H9 (cell line): ENCODE measurements around the gene PNMT. TPM values are rescaled to one million over a fixed set of nuclear protein-coding genes. Genes with fewer than 3 reads are reported as not detected.

ENCODE experiments used
- DNase-seq: peaks from one replicate; pipeline ENCODE4 v3.0.0-alpha.2; 2017
- H2AFZ ChIP-seq: one replicate; pipeline ENCODE4 v1.6.1; 2013; ENCODE audit warnings: mild to moderate bottlenecking, low read length, control low read depth, moderate library complexity
- H2AK5ac ChIP-seq: 2 replicates; pipeline ENCODE4 v1.6.1; 2013; ENCODE audit warnings: low read length, control low read depth, mixed read lengths; ENCODE audit not compliant: insufficient read length
- H2BK120ac ChIP-seq: one replicate; pipeline ENCODE4 v1.6.1; 2013; ENCODE audit warnings: low read depth, mild to moderate bottlenecking, low read length, control low read depth, inconsistent platforms; ENCODE audit not compliant: poor library complexity, severe bottlenecking
- H2BK12ac ChIP-seq: 2 replicates; pipeline ENCODE4 v1.6.1; 2013; ENCODE audit warnings: low read length, control low read depth, mixed read lengths, low read depth; ENCODE audit not compliant: insufficient read length
- H2BK15ac ChIP-seq: 2 replicates; pipeline ENCODE4 v1.6.1; 2013; ENCODE audit warnings: low read depth, low read length, control low read depth
- H2BK20ac ChIP-seq: one replicate; pipeline ENCODE4 v1.6.1; 2013; ENCODE audit warnings: low read depth, mild to moderate bottlenecking, low read length, control low read depth, inconsistent platforms; ENCODE audit not compliant: poor library complexity, severe bottlenecking
- H2BK5ac ChIP-seq: 2 replicates; pipeline ENCODE4 v1.6.1; 2013; ENCODE audit warnings: low read length, control low read depth, mixed read lengths; ENCODE audit not compliant: insufficient read length
- H3K14ac ChIP-seq: 2 replicates; pipeline ENCODE4 v1.6.1; 2013; ENCODE audit warnings: low read length, control low read depth; ENCODE audit not compliant: insufficient read depth
- H3K18ac ChIP-seq: 2 replicates; pipeline ENCODE4 v1.6.1; 2013; ENCODE audit warnings: low read depth, mild to moderate bottlenecking, mixed read lengths, low read length, control low read depth; ENCODE audit not compliant: insufficient read length
- H3K23ac ChIP-seq: 2 replicates; pipeline ENCODE4 v1.6.1; 2013; ENCODE audit warnings: low read length, control low read depth, mixed read lengths, low read depth; ENCODE audit not compliant: insufficient read length
- H3K23me2 ChIP-seq: 2 replicates; pipeline ENCODE4 v1.6.1; 2013; ENCODE audit warnings: low read depth, mild to moderate bottlenecking, mixed read lengths, low read length, control low read depth; ENCODE audit not compliant: insufficient read length, poor library complexity, severe bottlenecking
- H3K27ac ChIP-seq: 2 replicates; pipeline ENCODE4 v1.5.1; 2013; ENCODE audit warnings: low read length, control low read depth, mixed read lengths, low read depth; ENCODE audit not compliant: insufficient read length
- H3K27me3 ChIP-seq: 2 replicates; pipeline ENCODE4 v1.6.1; 2013; ENCODE audit warnings: low read length, control low read depth, inconsistent platforms; ENCODE audit not compliant: insufficient read depth
- H3K4ac ChIP-seq: 2 replicates; pipeline ENCODE4 v1.6.1; 2013; ENCODE audit warnings: low read depth, mild to moderate bottlenecking, control low read depth, inconsistent platforms, low read length, moderate library complexity
- H3K4me1 ChIP-seq: 2 replicates; pipeline ENCODE4 v1.6.1; 2013; ENCODE audit warnings: low read length, control low read depth, inconsistent platforms; ENCODE audit not compliant: insufficient read depth
- H3K4me2 ChIP-seq: 2 replicates; pipeline ENCODE4 v1.6.1; 2013; ENCODE audit warnings: low read length, control low read depth, mixed read lengths; ENCODE audit not compliant: insufficient read length, insufficient read depth
- H3K56ac ChIP-seq: 2 replicates; pipeline ENCODE4 v1.6.1; 2013; ENCODE audit warnings: low read depth, mild to moderate bottlenecking, mixed read lengths, low read length, control low read depth; ENCODE audit not compliant: insufficient read length
- H3K79me1 ChIP-seq: 2 replicates; pipeline ENCODE4 v1.6.1; 2013; ENCODE audit warnings: low read depth, mild to moderate bottlenecking, moderate library complexity, low read length, control low read depth, inconsistent platforms; ENCODE audit not compliant: insufficient read depth, poor library complexity, severe bottlenecking
- H3K79me2 ChIP-seq: 2 replicates; pipeline ENCODE4 v1.6.1; 2013; ENCODE audit warnings: low read length, control low read depth, inconsistent platforms; ENCODE audit not compliant: insufficient read depth
- H3K9ac ChIP-seq: 2 replicates; pipeline ENCODE4 v1.6.1; 2013; ENCODE audit warnings: low read length, control low read depth, mixed read lengths; ENCODE audit not compliant: insufficient read length; ENCODE audit errors: extremely low read depth
- H3K9me3 ChIP-seq: one replicate; pipeline ENCODE4 v1.6.1; 2013; ENCODE audit warnings: low read depth, low read length, inconsistent platforms; ENCODE audit not compliant: control insufficient read depth
- H3T11ph ChIP-seq: one replicate; pipeline ENCODE4 v1.6.1; 2013; ENCODE audit warnings: mild to moderate bottlenecking, low read length, control low read depth, inconsistent platforms
- H4K20me1 ChIP-seq: one replicate; pipeline ENCODE4 v1.6.1; 2013; ENCODE audit not compliant: control insufficient read depth, insufficient read length, insufficient read depth
- H4K5ac ChIP-seq: 2 replicates; pipeline ENCODE4 v1.6.1; 2013; ENCODE audit warnings: low read depth, mild to moderate bottlenecking, mixed read lengths, low read length, control low read depth; ENCODE audit not compliant: insufficient read length
- H4K8ac ChIP-seq: replicated peaks from 2 replicates; pipeline ENCODE4 v1.6.1; 2013; ENCODE audit warnings: low read length, control low read depth, mixed read lengths, low read depth; ENCODE audit not compliant: insufficient read length
- H4K91ac ChIP-seq: 2 replicates; pipeline ENCODE4 v1.6.1; 2013; ENCODE audit warnings: low read depth, mild to moderate bottlenecking, moderate library complexity, mixed read lengths, low read length, control low read depth; ENCODE audit not compliant: insufficient read length
- H3K27ac Mint-ChIP-seq, 3 experiments: 2 replicates in 2 of 3; 3 replicates in 1 of 3; pipeline ENCODE4 v1.8.0; 2020 to 2021; ENCODE audit warnings: mixed read lengths in 3 of 3, mild to moderate bottlenecking in 1 of 3, moderate library complexity in 1 of 3
- H3K27me3 Mint-ChIP-seq: 2 replicates; pipeline ENCODE4 v1.8.0; 2021; ENCODE audit warnings: low read depth, mild to moderate bottlenecking, moderate library complexity, mixed read lengths
- H3K36me3 Mint-ChIP-seq, 3 experiments: 2 replicates in 2 of 3; 3 replicates in 1 of 3; pipeline ENCODE4 v1.8.0; 2020 to 2021; ENCODE audit warnings: low read depth in 3 of 3, mixed read lengths in 3 of 3; ENCODE audit not compliant: insufficient read depth in 1 of 3
- H3K4me1 Mint-ChIP-seq, 2 experiments: 2 replicates each; pipeline ENCODE4 v1.8.0; 2020; ENCODE audit warnings: mixed read lengths in 2 of 2
- H3K4me3 Mint-ChIP-seq, 2 experiments: 2 replicates in 1 of 2; 3 replicates in 1 of 2; pipeline ENCODE4 v1.8.0; 2020 to 2021; ENCODE audit warnings: mild to moderate bottlenecking in 2 of 2, mixed read lengths in 2 of 2, moderate library complexity in 1 of 2
- H3K9me3 Mint-ChIP-seq, 2 experiments: 2 replicates in 1 of 2; 3 replicates in 1 of 2; pipeline ENCODE4 v1.8.0; 2020; ENCODE audit warnings: mild to moderate bottlenecking in 2 of 2, mixed read lengths in 2 of 2, moderate library complexity in 1 of 2
- CTCF ChIP-seq: fragments of 200-600 bp; sonication (generic); conservative IDR thresholded peaks from 3 replicates; pipeline ENCODE4 v1.8.0; 2021; ENCODE audit warnings: antibody characterized with exemption, mild to moderate bottlenecking
- WGBS: extraction: QIAGEN DNeasy Blood & Tissue Kit; methylation state at CpG from one replicate; pipeline ENCODE4 v1.1.7; 2013; ENCODE audit warnings: missing lambda C conversion rate, low lambda C conversion rate, mixed read lengths; ENCODE audit not compliant: insufficient read length; ENCODE audit errors: extremely low coverage; 5-methylcytosine and 5-hydroxymethylcytosine counted together
- total RNA-seq: library from RNA; stranded (reverse); gene quantifications from 2 replicates; pipeline ENCODE4 v1.2.1, GENCODE V29; 2021

The PNMT gene
- total RNA-seq, 1 experiment from 2014 or later = 2.1 TPM

GRCh38 chr17:39651923-39652586 lies 16.2 kb upstream of the PNMT start:
- no peaks in the 10 kb centered on the region for H3K23me2 ChIP-seq
- H3K4me2 ChIP-seq = no peak overlapping the region
- H3K56ac ChIP-seq = no peak overlapping the region
- no peak overlapping the region for H2AK5ac ChIP-seq
- H3K14ac ChIP-seq = no peak overlapping the region; the same call in 1 of the 2 replicates
- H4K5ac ChIP-seq = no peak overlapping the region
- H3K79me2 ChIP-seq = no peaks in the 10 kb centered on the region
- no peak overlapping the region for H2BK20ac ChIP-seq
- H3K4me1 Mint-ChIP-seq = peaks cover 31 to 58% of the 10 kb centered on the region in 2 experiments
- H4K91ac ChIP-seq = no peak overlapping the region
- H3K79me1 ChIP-seq = no peaks in the 10 kb centered on the region
- H3K4me1 ChIP-seq = peaks cover 9% of the 10 kb centered on the region; the same call in 1 of the 2 replicates
- H4K20me1 ChIP-seq = no peaks in the 10 kb centered on the region
- H3K27ac Mint-ChIP-seq = peak overlapping the region; percentile 90 to 95 (median 91)
- H2BK12ac ChIP-seq = no peak overlapping the region
- no peak overlapping the region for H3K27ac ChIP-seq
- H2AFZ ChIP-seq = no peak overlapping the region
- WGBS = no CpG with 5 or more reads among the region's 8 CpGs
- H3K36me3 Mint-ChIP-seq = peaks cover 0 to 20% (median 4%) of the 10 kb centered on the region in 3 experiments; a peak in 6 of 7 replicates
- no peak overlapping the region for H3T11ph ChIP-seq
- H3K9ac ChIP-seq = no peak overlapping the region
- no peaks in the 10 kb centered on the region for H3K9me3 ChIP-seq
- no peaks in the 10 kb centered on the region for H3K27me3 Mint-ChIP-seq
- H4K8ac ChIP-seq = no peak overlapping the region
- H2BK120ac ChIP-seq = no peak overlapping the region
- DNase-seq = no peak
- H3K27me3 ChIP-seq = no peaks in the 10 kb centered on the region
- no peaks in the 10 kb centered on the region for H3K9me3 Mint-ChIP-seq
- no peak overlapping the region for H3K4ac ChIP-seq
- H3K23ac ChIP-seq = no peak overlapping the region
- TF ChIP-seq CTCF = no peak
- no peak overlapping the region for H2BK15ac ChIP-seq
- peak overlapping the region; percentile 14 to 41; a peak in 3 of 5 replicates for H3K4me3 Mint-ChIP-seq
- no peak overlapping the region for H3K18ac ChIP-seq
- H2BK5ac ChIP-seq = no peak overlapping the region
